Nephron progenitor cell (in vitro differentiated cells): ENCODE results near the gene PLD3.

Experiments used
- DNase-seq: peaks from one replicate; pipeline ENCODE4 v3.0.0; 2021
- H3K27ac Mint-ChIP-seq: 2 replicates; pipeline ENCODE4 v1.8.0; 2021; ENCODE audit warnings: mild to moderate bottlenecking, moderate library complexity, mixed read lengths
- H3K27me3 Mint-ChIP-seq: 2 replicates; pipeline ENCODE4 v1.8.0; 2021; ENCODE audit warnings: mild to moderate bottlenecking, low read depth, mixed read lengths; ENCODE audit not compliant: poor library complexity
- H3K36me3 Mint-ChIP-seq: 2 replicates; pipeline ENCODE4 v1.8.0; 2021; ENCODE audit warnings: low read depth, mixed read lengths
- H3K4me1 Mint-ChIP-seq: 2 replicates; pipeline ENCODE4 v1.8.0; 2021; ENCODE audit warnings: mixed read lengths
- H3K4me3 Mint-ChIP-seq: 2 replicates; pipeline ENCODE4 v1.8.0; 2021; ENCODE audit warnings: mild to moderate bottlenecking, moderate library complexity, mixed read lengths
- H3K9me3 Mint-ChIP-seq: 2 replicates; pipeline ENCODE4 v1.8.0; 2021; ENCODE audit warnings: mild to moderate bottlenecking, moderate library complexity, mixed read lengths
- TF ChIP-seq, protein P1 (sequence below): fragments of 200-600 bp; sonication (generic); IDR thresholded peaks from 2 replicates; pipeline ENCODE4 v1.5.0; 2021; ENCODE audit warnings: antibody characterized with exemption

PLD3 gene

GRCh38 chr19:40417643-40417981 is 69.1 kb downstream of the PLD3 start:
- DNase-seq, result no peak
- Mint-ChIP-seq H3K9me3 (no peaks in the 10 kb centered on the region), H3K36me3 (peaks cover 4% of the 10 kb centered on the region), H3K4me3 (peak overlapping the region; percentile 18), H3K4me1 (peaks cover 60% of the 10 kb centered on the region), H3K27me3 (peaks cover 3% of the 10 kb centered on the region), H3K27ac (peak overlapping the region; percentile 84)
- TF ChIP-seq, protein P1, sequence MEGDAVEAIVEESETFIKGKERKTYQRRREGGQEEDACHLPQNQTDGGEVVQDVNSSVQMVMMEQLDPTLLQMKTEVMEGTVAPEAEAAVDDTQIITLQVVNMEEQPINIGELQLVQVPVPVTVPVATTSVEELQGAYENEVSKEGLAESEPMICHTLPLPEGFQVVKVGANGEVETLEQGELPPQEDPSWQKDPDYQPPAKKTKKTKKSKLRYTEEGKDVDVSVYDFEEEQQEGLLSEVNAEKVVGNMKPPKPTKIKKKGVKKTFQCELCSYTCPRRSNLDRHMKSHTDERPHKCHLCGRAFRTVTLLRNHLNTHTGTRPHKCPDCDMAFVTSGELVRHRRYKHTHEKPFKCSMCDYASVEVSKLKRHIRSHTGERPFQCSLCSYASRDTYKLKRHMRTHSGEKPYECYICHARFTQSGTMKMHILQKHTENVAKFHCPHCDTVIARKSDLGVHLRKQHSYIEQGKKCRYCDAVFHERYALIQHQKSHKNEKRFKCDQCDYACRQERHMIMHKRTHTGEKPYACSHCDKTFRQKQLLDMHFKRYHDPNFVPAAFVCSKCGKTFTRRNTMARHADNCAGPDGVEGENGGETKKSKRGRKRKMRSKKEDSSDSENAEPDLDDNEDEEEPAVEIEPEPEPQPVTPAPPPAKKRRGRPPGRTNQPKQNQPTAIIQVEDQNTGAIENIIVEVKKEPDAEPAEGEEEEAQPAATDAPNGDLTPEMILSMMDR, result no peak

GRCh38 chr19:40418040-40418439 is 69.5 kb downstream of the PLD3 start:
- Mint-ChIP-seq H3K4me1 (peaks cover 60% of the 10 kb centered on the region), H3K27ac (peak overlapping the region; percentile 84), H3K27me3 (peaks cover 3% of the 10 kb centered on the region), H3K4me3 (peak overlapping the region; percentile 18), H3K9me3 (no peaks in the 10 kb centered on the region), H3K36me3 (peaks cover 4% of the 10 kb centered on the region)
- TF ChIP-seq, protein P1, result no peak
- no peak for DNase-seq

- TF ChIP-seq, protein P1, result no peak
- peaks cover 4% of the 10 kb centered on the region for H3K36me3 Mint-ChIP-seq
- H3K4me3 Mint-ChIP-seq, result peak overlapping the region; percentile 56
- no peak for DNase-seq
- peaks cover 54% of the 10 kb centered on the region for H3K4me1 Mint-ChIP-seq
- H3K9me3 Mint-ChIP-seq, result no peaks in the 10 kb centered on the region
- peak overlapping the region; percentile 88 for H3K27ac Mint-ChIP-seq
- H3K27me3 Mint-ChIP-seq, result peaks cover 3% of the 10 kb centered on the region
Observed at GRCh38 chr19:40419066-40419612, 70.6 kb downstream of the PLD3 start.

DNA sequence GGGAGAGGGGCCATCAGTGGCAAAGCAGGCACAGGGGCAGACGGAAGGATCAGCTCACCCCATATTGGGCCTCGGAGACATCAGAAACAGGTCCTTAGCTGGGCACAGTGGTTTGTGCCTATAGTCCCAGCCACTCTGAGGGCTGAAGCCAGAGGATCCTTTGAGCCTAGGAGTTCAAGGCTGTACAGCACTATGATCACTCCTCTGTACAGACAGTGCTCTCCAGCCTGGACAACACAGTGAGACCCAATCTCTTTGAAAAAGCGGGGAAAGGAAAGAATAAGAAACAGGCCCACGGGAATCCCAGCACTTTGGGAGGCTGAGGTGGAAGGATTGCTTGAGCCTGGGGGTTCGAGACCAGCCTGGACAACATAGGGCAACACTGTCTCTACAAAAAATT is 71.3 kb downstream of the PLD3 start:
- H3K27ac Mint-ChIP-seq, result no peak overlapping the region
- H3K4me3 Mint-ChIP-seq, result peak overlapping the region; percentile 71
- no peaks in the 10 kb centered on the region for H3K9me3 Mint-ChIP-seq
- TF ChIP-seq, protein P1, result no peak
- H3K4me1 Mint-ChIP-seq, result peaks cover 60% of the 10 kb centered on the region
- peaks cover 4% of the 10 kb centered on the region for H3K36me3 Mint-ChIP-seq
- DNase-seq, result no peak
- H3K27me3 Mint-ChIP-seq, result peaks cover 3% of the 10 kb centered on the region

GRCh38 chr19:40420451-40420765 is 71.9 kb downstream of the PLD3 start:
- H3K36me3 Mint-ChIP-seq, result peaks cover 4% of the 10 kb centered on the region
- H3K4me3 Mint-ChIP-seq, result peak overlapping the region; percentile 79
- H3K27me3 Mint-ChIP-seq, result peaks cover 3% of the 10 kb centered on the region
- H3K4me1 Mint-ChIP-seq, result peaks cover 58% of the 10 kb centered on the region
- TF ChIP-seq, protein P1, result no peak
- H3K27ac Mint-ChIP-seq, result peak overlapping the region; percentile 64
- H3K9me3 Mint-ChIP-seq, result no peaks in the 10 kb centered on the region
- DNase-seq, result no peak
